GM18868 (cell line): ENCODE measurements around the gene CD300E.
"Not testable (repeated sequence)": the region's sequence is repeated elsewhere in the genome, so short reads cannot be mapped to it uniquely, and the experiment has no call there.

ENCODE experiments used
- ATAC-seq: cut with Tn5 transposase; IDR thresholded peaks from one replicate; pipeline ENCODE4 v1.9.1; 2021; ENCODE audit warnings: mild to moderate bottlenecking, moderate library complexity; ENCODE audit not compliant: unreplicated experiment

CD300E gene

GRCh38 chr17:74601944-74602572 is 21.5 kb downstream of the CD300E start:
- no peak for ATAC-seq

GRCh38 chr17:74599448-74599939 is 24.0 kb downstream of the CD300E start:
- ATAC-seq: no peak

GRCh38 chr17:74599023-74599399 is 24.5 kb downstream of the CD300E start:
- ATAC-seq: no peak

GRCh38 chr17:74598346-74599022 is 25.1 kb downstream of the CD300E start:
- no peak for ATAC-seq

GRCh38 chr17:74597069-74597790 is 26.3 kb downstream of the CD300E start:
- ATAC-seq: no peak

- ATAC-seq: no peak
These were observed 28.3 kb downstream of the CD300E start for GRCh38 chr17:74595037-74595750.

- ATAC-seq: no peak
These were observed 31.2 kb downstream of the CD300E start, which contains the start of gene CD300LD for GRCh38 chr17:74592087-74592990. TSS of gene CD300LD (minus strand) at chr17:74592283. CDS start at chr17:74592202, 81 bp downstream.

- ATAC-seq: no peak
These were observed 32.0 kb downstream of the CD300E start for GRCh38 chr17:74591503-74591902.

- ATAC-seq: no peak
These were observed 37.8 kb downstream of the CD300E start for GRCh38 chr17:74585711-74586110.

- no peak for ATAC-seq
These were observed 39.1 kb downstream of the CD300E start for GRCh38 chr17:74584292-74585060.

- no peak for ATAC-seq
These were observed 40.9 kb downstream of the CD300E start for GRCh38 chr17:74582633-74583032.

GRCh38 chr17:74579900-74580299 is 43.6 kb downstream of the CD300E start:
- no peak for ATAC-seq

GRCh38 chr17:74578979-74579378 is 44.6 kb downstream of the CD300E start:
- no peak for ATAC-seq

GRCh38 chr17:74574489-74575142 is 48.9 kb downstream of the CD300E start:
- no peak for ATAC-seq

- not testable (repeated sequence) for ATAC-seq
These were observed 49.9 kb downstream of the CD300E start for GRCh38 chr17:74573635-74574034.

GRCh38 chr17:74573169-74573568 is 50.4 kb downstream of the CD300E start:
- no peak for ATAC-seq

GRCh38 chr17:74571621-74572270 is 51.8 kb downstream of the CD300E start:
- ATAC-seq: no peak
